HEK293 (cell line): Measurements from ENCODE around the gene CCDC178.

ENCODE experiments used
- CTCF ChIA-PET: fragments of 350-600 bp; formaldehyde crosslinking; extraction: SDS; loops from one replicate; lab custom pipeline; 2021; ENCODE audit warnings: antibody characterized with exemption; lab: Yijun Ruan, JAX
- POLR2A ChIA-PET: fragments of 300-600 bp; formaldehyde crosslinking; extraction: SDS; loops from one replicate; lab custom pipeline; 2020; ENCODE audit warnings: antibody characterized with exemption, inconsistent platforms; lab: Yijun Ruan, JAX
- H3K27ac ChIP-seq: fragments of 200-500 bp; sonication (Bioruptor generic); 2 replicates; pipeline ENCODE4 v1.5.1; 2014; ENCODE audit warnings: low read depth, low read length, control low read depth, inconsistent platforms; ENCODE audit errors: extremely low read depth
- H3K36me3 ChIP-seq, 2 experiments: fragments of 200-500 bp in 1 of 2; sonication (Bioruptor generic) in 1 of 2; 1 replicate in 1 of 2; 2 replicates in 1 of 2; pipeline ENCODE4 v1.5.1; 2014 to 2017; ENCODE audit warnings: inconsistent platforms in 2 of 2, low read length in 2 of 2; ENCODE audit not compliant: control insufficient read depth in 2 of 2, insufficient read depth in 1 of 2
- H3K4me1 ChIP-seq: fragments of 200-500 bp; sonication (Bioruptor generic); 2 replicates; pipeline ENCODE4 v1.5.1; 2014; ENCODE audit warnings: mild to moderate bottlenecking, low read length, inconsistent platforms; ENCODE audit not compliant: control insufficient read depth, insufficient read depth
- H3K4me3 ChIP-seq: 2 replicates; pipeline ENCODE4 v1.5.1; 2011; ENCODE audit warnings: low read depth, mild to moderate bottlenecking, control low read depth, low read length, moderate library complexity
- H3K9me3 ChIP-seq: fragments of 200-500 bp; sonication (Bioruptor generic); 2 replicates; pipeline ENCODE4 v1.5.1; 2014; ENCODE audit warnings: low read depth, low read length, inconsistent platforms; ENCODE audit not compliant: control insufficient read depth, insufficient read depth
- HOXA7 ChIP-seq: sonication (generic); formaldehyde crosslinking; IDR thresholded peaks from 2 replicates; pipeline ENCODE4 v1.8.1; 2022; ENCODE audit warnings: missing genetic modification reagents, borderline replicate concordance
- KLF8 ChIP-seq: fragments of 450-650 bp; formaldehyde crosslinking; IDR thresholded peaks from 2 replicates; pipeline ENCODE4 v1.5.1; 2016; ENCODE audit warnings: missing biosample characterization, missing genetic modification characterization
- SALL2 ChIP-seq: fragments of 450-650 bp; formaldehyde crosslinking; IDR thresholded peaks from 2 replicates; pipeline ENCODE4 v1.5.0; 2017; ENCODE audit warnings: missing biosample characterization, mild to moderate bottlenecking, missing genetic modification characterization, borderline replicate concordance
- WT1 ChIP-seq: fragments of 450-650 bp; formaldehyde crosslinking; IDR thresholded peaks from 2 replicates; pipeline ENCODE4 v1.5.1; 2016; ENCODE audit warnings: missing biosample characterization, missing genetic modification characterization
- ZBTB21 ChIP-seq: fragments of 450-650 bp; formaldehyde crosslinking; IDR thresholded peaks from 2 replicates; pipeline ENCODE4 v1.5.1; 2017; ENCODE audit warnings: missing biosample characterization, missing genetic modification characterization
- ZFP41 ChIP-seq: fragments of 450-650 bp; formaldehyde crosslinking; IDR thresholded peaks from 2 replicates; pipeline ENCODE4 v1.5.1; 2016; ENCODE audit warnings: missing biosample characterization, missing genetic modification characterization, borderline replicate concordance
- ZNF138 ChIP-seq: fragments of 450-650 bp; formaldehyde crosslinking; IDR thresholded peaks from 2 replicates; pipeline ENCODE4 v1.5.1; 2016; ENCODE audit warnings: missing biosample characterization, missing genetic modification characterization, borderline replicate concordance
- ZNF214 ChIP-seq: fragments of 450-650 bp; formaldehyde crosslinking; IDR thresholded peaks from 2 replicates; pipeline ENCODE4 v1.5.1; 2017; ENCODE audit warnings: missing biosample characterization, mild to moderate bottlenecking, missing genetic modification characterization, borderline replicate concordance
- ZNF391 ChIP-seq: fragments of 450-650 bp; formaldehyde crosslinking; IDR thresholded peaks from 2 replicates; pipeline ENCODE4 v1.5.1; 2016; ENCODE audit warnings: low read depth, missing biosample characterization, missing genetic modification characterization, borderline replicate concordance
- ZNF548 ChIP-seq: fragments of 450-650 bp; formaldehyde crosslinking; IDR thresholded peaks from 2 replicates; pipeline ENCODE4 v1.5.1; 2016; ENCODE audit warnings: missing biosample characterization, missing genetic modification characterization
- ZSCAN23 ChIP-seq: fragments of 450-650 bp; formaldehyde crosslinking; IDR thresholded peaks from 2 replicates; pipeline ENCODE4 v1.5.1; 2016; ENCODE audit warnings: missing biosample characterization, missing genetic modification characterization
- TF ChIP-seq, protein P1 (sequence below): fragments of 450-650 bp; formaldehyde crosslinking; IDR thresholded peaks from 2 replicates; pipeline ENCODE4 v1.5.1; 2016; ENCODE audit warnings: missing biosample characterization, missing genetic modification characterization
- TF ChIP-seq, protein P2 (sequence below): fragments of 450-650 bp; formaldehyde crosslinking; IDR thresholded peaks from 2 replicates; pipeline ENCODE4 v1.5.1; 2016; ENCODE audit warnings: missing biosample characterization, missing genetic modification characterization
- TF ChIP-seq, protein P3 (sequence below): fragments of 450-650 bp; formaldehyde crosslinking; IDR thresholded peaks from 2 replicates; pipeline ENCODE4 v1.5.1; 2016; ENCODE audit warnings: missing biosample characterization, missing genetic modification characterization
- TF ChIP-seq, protein P4 (sequence below): fragments of 450-650 bp; formaldehyde crosslinking; conservative IDR thresholded peaks from 2 replicates; pipeline ENCODE4 v1.5.1; 2016; ENCODE audit warnings: low read depth, missing biosample characterization, missing genetic modification characterization
- TF ChIP-seq, protein P5 (sequence below): fragments of 450-650 bp; formaldehyde crosslinking; IDR thresholded peaks from 2 replicates; pipeline ENCODE4; 2016; ENCODE audit warnings: missing biosample characterization, missing genetic modification characterization
- TF ChIP-seq, protein P6 (sequence below): fragments of 450-650 bp; formaldehyde crosslinking; IDR thresholded peaks from 2 replicates; pipeline ENCODE4 v1.5.1; 2016; ENCODE audit warnings: missing biosample characterization, missing genetic modification characterization
- TF ChIP-seq, protein P7 (sequence below): fragments of 450-650 bp; formaldehyde crosslinking; IDR thresholded peaks from 2 replicates; pipeline ENCODE4 v1.5.1; 2016; ENCODE audit warnings: missing biosample characterization, missing genetic modification characterization, borderline replicate concordance

Gene CCDC178

DNA sequence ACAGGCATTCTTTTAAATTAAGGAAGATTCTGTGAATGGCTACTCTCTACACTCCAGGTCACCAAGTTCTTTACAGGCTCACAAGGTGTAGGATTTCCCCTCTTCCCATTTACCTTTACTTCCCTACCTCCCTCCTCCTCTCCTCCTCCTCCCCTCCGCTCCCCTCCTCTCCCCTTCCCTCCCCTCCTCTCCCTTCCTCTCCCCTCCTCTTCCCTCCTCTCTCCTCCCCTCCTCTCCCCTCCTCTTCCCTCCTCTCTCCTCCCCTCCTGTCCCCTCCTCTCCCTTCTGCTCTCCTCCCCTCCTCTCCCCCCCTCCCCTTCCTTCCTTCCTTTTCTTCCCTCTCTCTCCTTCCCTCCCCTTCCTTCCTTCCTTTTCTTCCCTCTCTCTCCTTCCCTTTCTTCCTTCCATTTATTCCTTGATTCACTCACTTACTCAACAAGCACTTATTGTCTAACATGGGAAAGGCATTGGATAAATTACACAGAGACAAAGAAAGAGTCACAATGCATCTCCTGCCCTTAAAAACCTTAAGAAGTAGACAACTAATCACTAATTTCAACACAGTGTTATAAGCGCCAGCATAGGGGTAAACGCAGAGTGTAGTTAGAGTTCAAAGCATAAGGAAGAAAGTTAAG, 152.3 kb downstream of the CCDC178 start:
- no peak for TF ChIP-seq ZNF214 (tag by site-specific recombination)
- TF ChIP-seq, protein P1, sequence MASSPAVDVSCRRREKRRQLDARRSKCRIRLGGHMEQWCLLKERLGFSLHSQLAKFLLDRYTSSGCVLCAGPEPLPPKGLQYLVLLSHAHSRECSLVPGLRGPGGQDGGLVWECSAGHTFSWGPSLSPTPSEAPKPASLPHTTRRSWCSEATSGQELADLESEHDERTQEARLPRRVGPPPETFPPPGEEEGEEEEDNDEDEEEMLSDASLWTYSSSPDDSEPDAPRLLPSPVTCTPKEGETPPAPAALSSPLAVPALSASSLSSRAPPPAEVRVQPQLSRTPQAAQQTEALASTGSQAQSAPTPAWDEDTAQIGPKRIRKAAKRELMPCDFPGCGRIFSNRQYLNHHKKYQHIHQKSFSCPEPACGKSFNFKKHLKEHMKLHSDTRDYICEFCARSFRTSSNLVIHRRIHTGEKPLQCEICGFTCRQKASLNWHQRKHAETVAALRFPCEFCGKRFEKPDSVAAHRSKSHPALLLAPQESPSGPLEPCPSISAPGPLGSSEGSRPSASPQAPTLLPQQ = no peak
- TF ChIP-seq, protein P2, sequence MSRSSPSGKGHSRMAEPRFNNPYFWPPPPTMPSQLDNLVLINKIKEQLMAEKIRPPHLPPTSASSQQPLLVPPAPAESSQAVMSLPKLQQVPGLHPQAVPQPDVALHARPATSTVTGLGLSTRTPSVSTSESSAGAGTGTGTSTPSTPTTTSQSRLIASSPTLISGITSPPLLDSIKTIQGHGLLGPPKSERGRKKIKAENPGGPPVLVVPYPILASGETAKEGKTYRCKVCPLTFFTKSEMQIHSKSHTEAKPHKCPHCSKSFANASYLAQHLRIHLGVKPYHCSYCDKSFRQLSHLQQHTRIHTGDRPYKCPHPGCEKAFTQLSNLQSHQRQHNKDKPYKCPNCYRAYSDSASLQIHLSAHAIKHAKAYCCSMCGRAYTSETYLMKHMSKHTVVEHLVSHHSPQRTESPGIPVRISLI = no peak
- TF ChIP-seq KLF8 = no peak
- TF ChIP-seq, protein P3, sequence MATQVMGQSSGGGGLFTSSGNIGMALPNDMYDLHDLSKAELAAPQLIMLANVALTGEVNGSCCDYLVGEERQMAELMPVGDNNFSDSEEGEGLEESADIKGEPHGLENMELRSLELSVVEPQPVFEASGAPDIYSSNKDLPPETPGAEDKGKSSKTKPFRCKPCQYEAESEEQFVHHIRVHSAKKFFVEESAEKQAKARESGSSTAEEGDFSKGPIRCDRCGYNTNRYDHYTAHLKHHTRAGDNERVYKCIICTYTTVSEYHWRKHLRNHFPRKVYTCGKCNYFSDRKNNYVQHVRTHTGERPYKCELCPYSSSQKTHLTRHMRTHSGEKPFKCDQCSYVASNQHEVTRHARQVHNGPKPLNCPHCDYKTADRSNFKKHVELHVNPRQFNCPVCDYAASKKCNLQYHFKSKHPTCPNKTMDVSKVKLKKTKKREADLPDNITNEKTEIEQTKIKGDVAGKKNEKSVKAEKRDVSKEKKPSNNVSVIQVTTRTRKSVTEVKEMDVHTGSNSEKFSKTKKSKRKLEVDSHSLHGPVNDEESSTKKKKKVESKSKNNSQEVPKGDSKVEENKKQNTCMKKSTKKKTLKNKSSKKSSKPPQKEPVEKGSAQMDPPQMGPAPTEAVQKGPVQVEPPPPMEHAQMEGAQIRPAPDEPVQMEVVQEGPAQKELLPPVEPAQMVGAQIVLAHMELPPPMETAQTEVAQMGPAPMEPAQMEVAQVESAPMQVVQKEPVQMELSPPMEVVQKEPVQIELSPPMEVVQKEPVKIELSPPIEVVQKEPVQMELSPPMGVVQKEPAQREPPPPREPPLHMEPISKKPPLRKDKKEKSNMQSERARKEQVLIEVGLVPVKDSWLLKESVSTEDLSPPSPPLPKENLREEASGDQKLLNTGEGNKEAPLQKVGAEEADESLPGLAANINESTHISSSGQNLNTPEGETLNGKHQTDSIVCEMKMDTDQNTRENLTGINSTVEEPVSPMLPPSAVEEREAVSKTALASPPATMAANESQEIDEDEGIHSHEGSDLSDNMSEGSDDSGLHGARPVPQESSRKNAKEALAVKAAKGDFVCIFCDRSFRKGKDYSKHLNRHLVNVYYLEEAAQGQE (tag by site-specific recombination) = no peak
- TF ChIP-seq, protein P4, sequence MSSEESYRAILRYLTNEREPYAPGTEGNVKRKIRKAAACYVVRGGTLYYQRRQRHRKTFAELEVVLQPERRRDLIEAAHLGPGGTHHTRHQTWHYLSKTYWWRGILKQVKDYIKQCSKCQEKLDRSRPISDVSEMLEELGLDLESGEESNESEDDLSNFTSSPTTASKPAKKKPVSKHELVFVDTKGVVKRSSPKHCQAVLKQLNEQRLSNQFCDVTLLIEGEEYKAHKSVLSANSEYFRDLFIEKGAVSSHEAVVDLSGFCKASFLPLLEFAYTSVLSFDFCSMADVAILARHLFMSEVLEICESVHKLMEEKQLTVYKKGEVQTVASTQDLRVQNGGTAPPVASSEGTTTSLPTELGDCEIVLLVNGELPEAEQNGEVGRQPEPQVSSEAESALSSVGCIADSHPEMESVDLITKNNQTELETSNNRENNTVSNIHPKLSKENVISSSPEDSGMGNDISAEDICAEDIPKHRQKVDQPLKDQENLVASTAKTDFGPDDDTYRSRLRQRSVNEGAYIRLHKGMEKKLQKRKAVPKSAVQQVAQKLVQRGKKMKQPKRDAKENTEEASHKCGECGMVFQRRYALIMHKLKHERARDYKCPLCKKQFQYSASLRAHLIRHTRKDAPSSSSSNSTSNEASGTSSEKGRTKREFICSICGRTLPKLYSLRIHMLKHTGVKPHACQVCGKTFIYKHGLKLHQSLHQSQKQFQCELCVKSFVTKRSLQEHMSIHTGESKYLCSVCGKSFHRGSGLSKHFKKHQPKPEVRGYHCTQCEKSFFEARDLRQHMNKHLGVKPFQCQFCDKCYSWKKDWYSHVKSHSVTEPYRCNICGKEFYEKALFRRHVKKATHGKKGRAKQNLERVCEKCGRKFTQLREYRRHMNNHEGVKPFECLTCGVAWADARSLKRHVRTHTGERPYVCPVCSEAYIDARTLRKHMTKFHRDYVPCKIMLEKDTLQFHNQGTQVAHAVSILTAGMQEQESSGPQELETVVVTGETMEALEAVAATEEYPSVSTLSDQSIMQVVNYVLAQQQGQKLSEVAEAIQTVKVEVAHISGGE (tag by site-specific recombination) = no peak
- TF ChIP-seq, protein P5, sequence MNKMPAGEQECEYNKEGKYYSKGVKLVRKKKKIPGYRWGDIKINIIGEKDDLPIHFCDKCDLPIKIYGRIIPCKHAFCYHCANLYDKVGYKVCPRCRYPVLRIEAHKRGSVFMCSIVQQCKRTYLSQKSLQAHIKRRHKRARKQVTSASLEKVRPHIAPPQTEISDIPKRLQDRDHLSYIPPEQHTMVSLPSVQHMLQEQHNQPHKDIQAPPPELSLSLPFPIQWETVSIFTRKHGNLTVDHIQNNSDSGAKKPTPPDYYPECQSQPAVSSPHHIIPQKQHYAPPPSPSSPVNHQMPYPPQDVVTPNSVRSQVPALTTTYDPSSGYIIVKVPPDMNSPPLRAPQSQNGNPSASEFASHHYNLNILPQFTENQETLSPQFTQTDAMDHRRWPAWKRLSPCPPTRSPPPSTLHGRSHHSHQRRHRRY (tag by site-specific recombination) = no peak
- TF ChIP-seq SALL2 (tag by site-specific recombination) = no peak
- no peak for TF ChIP-seq WT1 (tag by site-specific recombination)
- TF ChIP-seq ZNF548 (tag by site-specific recombination) = no peak
- TF ChIP-seq ZFP41 (tag by site-specific recombination) = no peak
- TF ChIP-seq, protein P6, sequence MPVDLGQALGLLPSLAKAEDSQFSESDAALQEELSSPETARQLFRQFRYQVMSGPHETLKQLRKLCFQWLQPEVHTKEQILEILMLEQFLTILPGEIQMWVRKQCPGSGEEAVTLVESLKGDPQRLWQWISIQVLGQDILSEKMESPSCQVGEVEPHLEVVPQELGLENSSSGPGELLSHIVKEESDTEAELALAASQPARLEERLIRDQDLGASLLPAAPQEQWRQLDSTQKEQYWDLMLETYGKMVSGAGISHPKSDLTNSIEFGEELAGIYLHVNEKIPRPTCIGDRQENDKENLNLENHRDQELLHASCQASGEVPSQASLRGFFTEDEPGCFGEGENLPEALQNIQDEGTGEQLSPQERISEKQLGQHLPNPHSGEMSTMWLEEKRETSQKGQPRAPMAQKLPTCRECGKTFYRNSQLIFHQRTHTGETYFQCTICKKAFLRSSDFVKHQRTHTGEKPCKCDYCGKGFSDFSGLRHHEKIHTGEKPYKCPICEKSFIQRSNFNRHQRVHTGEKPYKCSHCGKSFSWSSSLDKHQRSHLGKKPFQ (tag by site-specific recombination) = no peak
- TF ChIP-seq ZBTB21 (tag by site-specific recombination) = no peak
- TF ChIP-seq, protein P7, sequence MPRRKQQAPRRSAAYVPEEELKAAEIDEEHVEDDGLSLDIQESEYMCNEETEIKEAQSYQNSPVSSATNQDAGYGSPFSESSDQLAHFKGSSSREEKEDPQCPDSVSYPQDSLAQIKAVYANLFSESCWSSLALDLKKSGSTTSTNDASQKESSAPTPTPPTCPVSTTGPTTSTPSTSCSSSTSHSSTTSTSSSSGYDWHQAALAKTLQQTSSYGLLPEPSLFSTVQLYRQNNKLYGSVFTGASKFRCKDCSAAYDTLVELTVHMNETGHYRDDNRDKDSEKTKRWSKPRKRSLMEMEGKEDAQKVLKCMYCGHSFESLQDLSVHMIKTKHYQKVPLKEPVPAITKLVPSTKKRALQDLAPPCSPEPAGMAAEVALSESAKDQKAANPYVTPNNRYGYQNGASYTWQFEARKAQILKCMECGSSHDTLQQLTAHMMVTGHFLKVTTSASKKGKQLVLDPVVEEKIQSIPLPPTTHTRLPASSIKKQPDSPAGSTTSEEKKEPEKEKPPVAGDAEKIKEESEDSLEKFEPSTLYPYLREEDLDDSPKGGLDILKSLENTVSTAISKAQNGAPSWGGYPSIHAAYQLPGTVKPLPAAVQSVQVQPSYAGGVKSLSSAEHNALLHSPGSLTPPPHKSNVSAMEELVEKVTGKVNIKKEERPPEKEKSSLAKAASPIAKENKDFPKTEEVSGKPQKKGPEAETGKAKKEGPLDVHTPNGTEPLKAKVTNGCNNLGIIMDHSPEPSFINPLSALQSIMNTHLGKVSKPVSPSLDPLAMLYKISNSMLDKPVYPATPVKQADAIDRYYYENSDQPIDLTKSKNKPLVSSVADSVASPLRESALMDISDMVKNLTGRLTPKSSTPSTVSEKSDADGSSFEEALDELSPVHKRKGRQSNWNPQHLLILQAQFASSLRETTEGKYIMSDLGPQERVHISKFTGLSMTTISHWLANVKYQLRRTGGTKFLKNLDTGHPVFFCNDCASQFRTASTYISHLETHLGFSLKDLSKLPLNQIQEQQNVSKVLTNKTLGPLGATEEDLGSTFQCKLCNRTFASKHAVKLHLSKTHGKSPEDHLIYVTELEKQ (tag by site-specific recombination) = no peak
- no peak for TF ChIP-seq ZNF138 (tag by site-specific recombination)
- no peak for TF ChIP-seq HOXA7 (CRISPR knock-in tag)
- TF ChIP-seq ZNF391 (tag by site-specific recombination) = no peak
- no peak for TF ChIP-seq ZSCAN23

More for the DNA sequence above, 152.3 kb downstream of the CCDC178 start:
- Histone ChIP-seq H3K36me3 (no peaks in the 10 kb centered on the region), H3K27ac (no peak overlapping the region), H3K9me3 (no peaks in the 10 kb centered on the region), H3K4me1 (no peaks in the 10 kb centered on the region), H3K4me3 (no peak overlapping the region)
- POLR2A ChIA-PET = no interaction called here
- CTCF ChIA-PET = no interaction called here
